GM10248 (cell line): ENCODE results near the gene RPS25.

Experiments used
- CTCF ChIA-PET: fragments of 300-600 bp; sonication (Branson Sonifier 250); formaldehyde crosslinking; extraction: SDS; loops from one replicate; lab custom pipeline; 2021; ENCODE audit warnings: antibody characterized with exemption; lab: Yijun Ruan, JAX
- POLR2A ChIA-PET: fragments of 350-650 bp; sonication (Branson Sonifier 250); formaldehyde crosslinking; extraction: SDS; loops from one replicate; lab custom pipeline; 2020; ENCODE audit warnings: antibody characterized with exemption; lab: Yijun Ruan, JAX
- DNase-seq: peaks from one replicate; pipeline ENCODE4 v3.0.0; 2012; ENCODE audit errors: extremely low spot score
- TF ChIP-seq, protein P1 (sequence below): IDR thresholded peaks from 2 replicates; pipeline ENCODE4 v1.5.1; 2012; ENCODE audit warnings: mild to moderate bottlenecking, low read depth; ENCODE audit errors: extremely low read depth, missing control alignments, control extremely low read depth

RPS25 gene

GRCh38 chr11:119027561-119028345 is 9.6 kb upstream of the RPS25 start:
- POLR2A ChIA-PET = no interaction called here
- CTCF ChIA-PET = interaction anchor here (0.8 to 1.3 kb wide), 3 partner anchors 9 to 71 kb away, joined by 3 to 6 read pairs (median 3); partner anchors contain the start of genes RPS25, TRAPPC4 and UPK2
- TF ChIP-seq, protein P1, sequence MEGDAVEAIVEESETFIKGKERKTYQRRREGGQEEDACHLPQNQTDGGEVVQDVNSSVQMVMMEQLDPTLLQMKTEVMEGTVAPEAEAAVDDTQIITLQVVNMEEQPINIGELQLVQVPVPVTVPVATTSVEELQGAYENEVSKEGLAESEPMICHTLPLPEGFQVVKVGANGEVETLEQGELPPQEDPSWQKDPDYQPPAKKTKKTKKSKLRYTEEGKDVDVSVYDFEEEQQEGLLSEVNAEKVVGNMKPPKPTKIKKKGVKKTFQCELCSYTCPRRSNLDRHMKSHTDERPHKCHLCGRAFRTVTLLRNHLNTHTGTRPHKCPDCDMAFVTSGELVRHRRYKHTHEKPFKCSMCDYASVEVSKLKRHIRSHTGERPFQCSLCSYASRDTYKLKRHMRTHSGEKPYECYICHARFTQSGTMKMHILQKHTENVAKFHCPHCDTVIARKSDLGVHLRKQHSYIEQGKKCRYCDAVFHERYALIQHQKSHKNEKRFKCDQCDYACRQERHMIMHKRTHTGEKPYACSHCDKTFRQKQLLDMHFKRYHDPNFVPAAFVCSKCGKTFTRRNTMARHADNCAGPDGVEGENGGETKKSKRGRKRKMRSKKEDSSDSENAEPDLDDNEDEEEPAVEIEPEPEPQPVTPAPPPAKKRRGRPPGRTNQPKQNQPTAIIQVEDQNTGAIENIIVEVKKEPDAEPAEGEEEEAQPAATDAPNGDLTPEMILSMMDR = no peak
- no peak for DNase-seq

GRCh38 chr11:119026970-119027369 is 8.8 kb upstream of the RPS25 start:
- POLR2A ChIA-PET = interaction anchor here (0.8 kb wide), 1 partner anchor 26 kb away, joined by 3 read pairs; no protein-coding TSS in a partner anchor
- TF ChIP-seq, protein P1 = no peak
- CTCF ChIA-PET = interaction anchor here (1.2 kb wide), 1 partner anchor 97 kb away, joined by 3 read pairs; no protein-coding TSS in a partner anchor
- no peak for DNase-seq

GRCh38 chr11:119025978-119026766 is 8.0 kb upstream of the RPS25 start:
- TF ChIP-seq, protein P1 = no peak
- POLR2A ChIA-PET = interaction anchor here (0.6 to 0.8 kb wide), 2 partner anchors 11 to 26 kb away, joined by 3 to 9 read pairs; no protein-coding TSS in a partner anchor
- DNase-seq = peak; percentile 5
- CTCF ChIA-PET = interaction anchor here (1.2 to 1.3 kb wide), 2 partner anchors 42 to 96 kb away, joined by 3 read pairs; partner anchors contain the start of gene VPS11

DNA sequence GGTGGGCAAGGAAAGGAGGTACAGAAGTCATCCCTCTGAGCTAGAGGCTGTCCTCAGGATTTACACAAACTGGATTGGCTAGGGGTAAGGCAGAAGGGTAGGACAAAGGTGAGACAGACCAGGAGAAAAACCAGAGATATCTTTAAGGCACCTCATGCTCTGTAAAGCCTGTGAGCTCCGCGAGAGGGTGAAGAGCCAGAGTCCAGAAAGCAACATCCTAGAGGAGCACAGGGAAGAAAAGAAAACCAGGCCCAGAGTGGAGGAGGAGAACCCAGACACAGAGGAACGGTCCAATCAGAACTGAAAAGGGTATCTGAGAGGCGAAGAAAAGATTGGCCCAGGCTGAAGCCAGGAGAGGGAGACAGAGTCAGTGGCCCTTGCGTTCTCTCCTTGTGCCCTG is 7.4 kb upstream of the RPS25 start:
- ChIA-PET CTCF (interaction anchor here (1.0 to 1.3 kb wide), 2 partner anchors 10 to 42 kb away, joined by 3 read pairs; partner anchors contain the start of gene VPS11), POLR2A (no interaction called here)
- DNase-seq = no peak
- TF ChIP-seq, protein P1 = no peak

GRCh38 chr11:119025099-119025473 is 6.9 kb upstream of the RPS25 start:
- POLR2A ChIA-PET = no interaction called here
- CTCF ChIA-PET = interaction anchor here (1.0 to 1.3 kb wide), 2 partner anchors 11 to 43 kb away, joined by 3 read pairs; partner anchors contain the start of gene VPS11
- DNase-seq = no peak
- TF ChIP-seq, protein P1 = no peak

- POLR2A ChIA-PET = no interaction called here
- CTCF ChIA-PET = interaction anchor here (0.9 to 1.9 kb wide), 4 partner anchors 11 to 313 kb away, joined by 3 to 4 read pairs (median 3); partner anchors contain the start of gene VPS11
- TF ChIP-seq, protein P1 = no peak
- no peak for DNase-seq
These were observed 6.4 kb upstream of the RPS25 start for GRCh38 chr11:119024430-119025098.
